HEK293T (cell line): ENCODE results near the gene SMIM11.

ENCODE experiments used
- CTCF ChIA-PET: fragments of 350-600 bp; formaldehyde crosslinking; extraction: SDS; loops from one replicate; lab custom pipeline; 2021; ENCODE audit warnings: antibody characterized with exemption, inconsistent platforms; lab: Yijun Ruan, JAX
- POLR2A ChIA-PET: fragments of 350-600 bp; formaldehyde crosslinking; extraction: SDS; loops from one replicate; lab custom pipeline; 2020; ENCODE audit warnings: antibody characterized with exemption, inconsistent platforms; lab: Yijun Ruan, JAX
- DNase-seq: peaks from one replicate; pipeline ENCODE4 v3.0.0; 2012; ENCODE audit warnings: mixed read lengths; ENCODE audit errors: extremely low spot score
- ARNT ChIP-seq: fragments of 450-650 bp; IDR thresholded peaks from 2 replicates; pipeline ENCODE4 v1.6.1; 2017; ENCODE audit warnings: mild to moderate bottlenecking
- BHLHE40 ChIP-seq: fragments of 450-650 bp; IDR thresholded peaks from 2 replicates; pipeline ENCODE4 v1.6.1; 2016; ENCODE audit warnings: mild to moderate bottlenecking, moderate library complexity, borderline replicate concordance
- CTBP1 ChIP-seq: fragments of 450-650 bp; IDR thresholded peaks from 2 replicates; pipeline ENCODE4 v1.6.1; 2016; ENCODE audit warnings: borderline replicate concordance
- ELF4 ChIP-seq: fragments of 450-650 bp; IDR thresholded peaks from 2 replicates; pipeline ENCODE4 v1.6.1; 2017; ENCODE audit warnings: antibody characterized with exemption
- FOXA1 ChIP-seq: fragments of 450-650 bp; IDR thresholded peaks from 2 replicates; pipeline ENCODE4 v1.6.1; 2016; ENCODE audit warnings: mild to moderate bottlenecking
- FOXK2 ChIP-seq: fragments of 450-650 bp; IDR thresholded peaks from 2 replicates; pipeline ENCODE4 v1.6.1; 2016; ENCODE audit warnings: mild to moderate bottlenecking
- FOXM1 ChIP-seq: fragments of 450-650 bp; IDR thresholded peaks from 2 replicates; pipeline ENCODE4 v1.6.1; 2017; ENCODE audit warnings: mild to moderate bottlenecking, borderline replicate concordance
- HDGF ChIP-seq: fragments of 450-650 bp; IDR thresholded peaks from 2 replicates; pipeline ENCODE4 v1.6.1; 2017; ENCODE audit warnings: antibody characterized with exemption, borderline replicate concordance
- L3MBTL2 ChIP-seq: fragments of 450-650 bp; conservative IDR thresholded peaks from 2 replicates; pipeline ENCODE4 v1.6.1; 2016; ENCODE audit warnings: mild to moderate bottlenecking
- LEF1 ChIP-seq: fragments of 450-650 bp; IDR thresholded peaks from 2 replicates; pipeline ENCODE4 v1.6.1; 2017; ENCODE audit warnings: mild to moderate bottlenecking, borderline replicate concordance
- NFRKB ChIP-seq: fragments of 450-650 bp; IDR thresholded peaks from 2 replicates; pipeline ENCODE4 v1.6.1; 2016; ENCODE audit warnings: mild to moderate bottlenecking, moderate library complexity
- SP1 ChIP-seq: fragments of 450-650 bp; IDR thresholded peaks from 2 replicates; pipeline ENCODE4 v1.6.1; 2017
- SUZ12 ChIP-seq: fragments of 450-650 bp; IDR thresholded peaks from 2 replicates; pipeline ENCODE4 v1.6.1; 2016; ENCODE audit warnings: mild to moderate bottlenecking
- TARDBP ChIP-seq: fragments of 450-650 bp; IDR thresholded peaks from 2 replicates; pipeline ENCODE4 v1.6.1; 2016
- ZNF384 ChIP-seq: fragments of 450-650 bp; IDR thresholded peaks from 2 replicates; pipeline ENCODE4 v1.6.1; 2016
- TF ChIP-seq, protein P1 (sequence below): fragments of 450-650 bp; IDR thresholded peaks from 2 replicates; pipeline ENCODE4 v1.6.1; 2016

Gene SMIM11

GRCh38 chr21:34336245-34336644 is 39.1 kb upstream of the SMIM11 start:
- ChIA-PET CTCF (no interaction called here), POLR2A (no interaction called here)
- DNase-seq: no peak
- TF ChIP-seq CTBP1: no peak
- TF ChIP-seq TARDBP: no peak
- no peak for TF ChIP-seq SP1
- no peak for TF ChIP-seq FOXK2
- no peak for TF ChIP-seq BHLHE40
- no peak for TF ChIP-seq ELF4

- CTCF ChIA-PET: no interaction called here
- POLR2A ChIA-PET: no interaction called here
- no peak for DNase-seq
- TF ChIP-seq FOXK2 (no peak), ARNT (no peak), TARDBP (no peak), LEF1 (no peak), FOXA1 (no peak), ELF4 (no peak), SP1 (no peak)
These were observed 38.4 kb upstream of the SMIM11 start for GRCh38 chr21:34336756-34337391.

DNA sequence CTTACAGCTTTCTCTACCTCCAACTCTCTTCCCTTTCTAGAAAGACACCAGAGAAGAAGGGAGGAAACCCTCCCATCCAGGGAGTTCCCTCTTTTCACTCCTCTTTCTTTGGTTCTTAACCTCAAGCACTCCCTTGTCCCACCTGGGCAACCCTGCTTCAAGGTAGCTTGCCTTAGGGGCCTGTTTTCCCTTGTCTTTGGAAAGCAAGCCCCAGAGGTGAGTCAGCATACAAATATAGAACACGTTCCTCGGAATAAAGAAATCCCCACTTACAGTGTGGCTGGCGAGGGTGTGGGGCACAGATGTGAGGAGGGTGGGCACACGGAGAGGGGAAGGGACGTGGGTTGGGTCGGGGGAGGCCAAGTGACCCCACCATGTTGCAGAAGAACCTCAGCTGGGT is 37.6 kb upstream of the SMIM11 start:
- DNase-seq: no peak
- ChIA-PET CTCF (no interaction called here), POLR2A (no interaction called here)
- no peak for TF ChIP-seq HDGF
- no peak for TF ChIP-seq TARDBP
- TF ChIP-seq FOXK2: no peak
- no peak for TF ChIP-seq CTBP1
- no peak for TF ChIP-seq BHLHE40
- no peak for TF ChIP-seq NFRKB

- TF ChIP-seq HDGF: no peak
- no peak for TF ChIP-seq FOXA1
- no peak for TF ChIP-seq SP1
- no peak for TF ChIP-seq FOXK2
- TF ChIP-seq ZNF384: no peak
- TF ChIP-seq, protein P1, sequence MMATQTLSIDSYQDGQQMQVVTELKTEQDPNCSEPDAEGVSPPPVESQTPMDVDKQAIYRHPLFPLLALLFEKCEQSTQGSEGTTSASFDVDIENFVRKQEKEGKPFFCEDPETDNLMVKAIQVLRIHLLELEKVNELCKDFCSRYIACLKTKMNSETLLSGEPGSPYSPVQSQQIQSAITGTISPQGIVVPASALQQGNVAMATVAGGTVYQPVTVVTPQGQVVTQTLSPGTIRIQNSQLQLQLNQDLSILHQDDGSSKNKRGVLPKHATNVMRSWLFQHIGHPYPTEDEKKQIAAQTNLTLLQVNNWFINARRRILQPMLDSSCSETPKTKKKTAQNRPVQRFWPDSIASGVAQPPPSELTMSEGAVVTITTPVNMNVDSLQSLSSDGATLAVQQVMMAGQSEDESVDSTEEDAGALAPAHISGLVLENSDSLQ: no peak
- TF ChIP-seq ARNT: no peak
- no peak for TF ChIP-seq FOXM1
- no peak for TF ChIP-seq ELF4
- TF ChIP-seq SUZ12: no peak
- no peak for TF ChIP-seq L3MBTL2
- TF ChIP-seq CTBP1: no peak
- TF ChIP-seq TARDBP: no peak
- no peak for TF ChIP-seq BHLHE40
- POLR2A ChIA-PET: no interaction called here
- CTCF ChIA-PET: no interaction called here
- DNase-seq: no peak
These were observed 37.1 kb upstream of the SMIM11 start for GRCh38 chr21:34338226-34338625.

- ChIA-PET POLR2A (no interaction called here), CTCF (no interaction called here)
- TF ChIP-seq L3MBTL2 (no peak), NFRKB (no peak), FOXK2 (no peak), ARNT (no peak), FOXM1 (no peak), SP1 (no peak), ELF4 (no peak)
- TF ChIP-seq, protein P1: no peak
- DNase-seq: no peak
These were observed 35.2 kb upstream of the SMIM11 start for GRCh38 chr21:34340061-34340460.

GRCh38 chr21:34342476-34342875 is 32.8 kb upstream of the SMIM11 start:
- no peak for TF ChIP-seq NFRKB
- DNase-seq: no peak
- POLR2A ChIA-PET: no interaction called here
- CTCF ChIA-PET: no interaction called here

DNA sequence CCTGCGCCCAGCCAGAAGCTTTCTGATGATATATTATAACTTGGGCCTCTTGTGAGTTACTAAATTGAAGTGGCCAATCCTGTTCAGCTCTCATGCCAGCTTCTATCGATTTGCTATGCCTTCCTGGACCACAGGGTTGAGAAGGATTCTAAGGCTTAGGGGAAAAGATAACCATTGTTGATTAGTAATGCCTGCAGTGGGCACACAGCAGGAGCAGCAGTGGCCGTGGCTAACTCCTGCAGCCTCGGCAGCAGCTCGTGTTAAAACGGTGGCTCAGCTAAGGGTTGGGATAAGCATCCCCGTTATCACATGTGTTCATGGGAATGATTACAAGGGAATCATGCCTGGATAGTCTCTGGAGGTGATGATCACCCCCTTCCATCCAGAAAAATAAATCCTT is 32.0 kb upstream of the SMIM11 start:
- ChIA-PET CTCF (interaction anchor here (3.3 kb wide), 1 partner anchor 419 kb away, joined by 17 read pairs; no protein-coding TSS in a partner anchor), POLR2A (no interaction called here)
- DNase-seq: no peak
- no peak for TF ChIP-seq HDGF
- TF ChIP-seq SUZ12: no peak
- TF ChIP-seq, protein P1: no peak
- no peak for TF ChIP-seq TARDBP
- no peak for TF ChIP-seq FOXK2
- TF ChIP-seq L3MBTL2: no peak
- TF ChIP-seq FOXM1: no peak
- no peak for TF ChIP-seq CTBP1
